ENCODE results near the gene HTRA1. TPM values are rescaled to one million over a fixed set of nuclear protein-coding genes. Genes with fewer than 3 reads are reported as not detected.

Gene HTRA1
- total and polyA plus RNA-seq, 2 of the 4 experiments (the other 2 are of a cell fraction): 28.5 to 108 TPM

DNA sequence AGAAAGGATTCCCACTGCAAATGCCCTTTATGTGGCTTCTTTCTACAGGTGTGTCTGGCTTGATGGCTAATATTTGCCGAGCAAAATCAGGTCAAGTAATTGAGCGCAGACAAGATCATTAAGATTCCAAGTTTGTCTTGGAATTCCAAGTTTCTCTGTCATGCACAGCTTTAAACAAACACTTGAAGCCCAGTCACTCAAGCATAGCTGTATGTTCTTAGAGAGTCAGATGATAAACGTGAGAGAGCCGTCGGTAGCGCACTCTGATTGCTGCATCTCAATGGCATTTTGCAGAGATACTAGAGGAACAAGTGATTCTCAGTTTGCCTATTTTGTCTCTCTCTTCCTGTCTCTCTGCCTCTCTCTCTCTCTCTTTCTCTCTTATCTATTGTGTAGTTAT lies 99.9 kb downstream of the HTRA1 start:
- H2AK5ac ChIP-seq (ENCODE audit: low read depth, low read length): no peak overlapping the region
- CTCF ChIA-PET: interaction anchor here (2.2 kb wide), 1 partner anchor 262 kb away, joined by 7 read pairs; no protein-coding TSS in a partner anchor
- H3K14ac ChIP-seq (replicated peaks; ENCODE audit: low read depth, low read length): no peak overlapping the region
- no peak overlapping the region for H2BK5ac ChIP-seq (ENCODE audit: low read depth, low read length, poor library complexity, severe bottlenecking)
- H3K36me3 ChIP-seq (ENCODE audit: control insufficient read depth, insufficient read depth, low read length): no peaks in the 10 kb centered on the region
- no peak overlapping the region for H3K9ac ChIP-seq (ENCODE audit: low read depth, low read length)
- no peaks in the 10 kb centered on the region for H4K20me1 ChIP-seq (ENCODE audit: insufficient read depth, low read length)
- H4K91ac ChIP-seq (ENCODE audit: insufficient read depth, low read depth, low read length): no peak overlapping the region
- 45% methylated on average over 2 of the region's 6 CpGs; no CpG with 5 or more reads in 1 of the 2 experiments for WGBS, 2 experiments (ENCODE audit: extremely low coverage in 2 of 2, insufficient read length in 1 of 2)
- H4K8ac ChIP-seq (ENCODE audit: low read depth in 2 of 2, low read length in 2 of 2): no peak overlapping the region
- H3K56ac ChIP-seq (ENCODE audit: extremely low read depth, insufficient read depth, low read length): no peak overlapping the region
- dilution Hi-C loops (cut with HindIII; ENCODE audit: low sequenced_read_pairs, unreplicated experiment): no loop called here
- intact Hi-C loops (cut with micrococcal nuclease): loop anchor here (10.0 kb wide), 3 partner anchors 144 to 1616 kb away; no protein-coding TSS in a partner anchor
- POLR2A ChIA-PET (ENCODE audit: unreplicated experiment): no interaction called here
- H4K5ac ChIP-seq (ENCODE audit: low read depth, low read length): no peak overlapping the region
- H2BK20ac ChIP-seq (ENCODE audit: low read depth, low read length): no peak overlapping the region
- H2AFZ ChIP-seq (replicated peaks; ENCODE audit: low read length, poor library complexity): no peak overlapping the region
- H3K9me1 ChIP-seq (ENCODE audit: insufficient read depth, low read length): no peaks in the 10 kb centered on the region
- DNase-seq (no peak), ATAC-seq (ENCODE audit: low read depth) (no peak)
- peaks cover 35% of the 10 kb centered on the region for H3K27me3 ChIP-seq (ENCODE audit: control insufficient read depth, insufficient read depth, low read length)
- in situ Hi-C loops (cut with MboI; ENCODE audit: low sequenced_read_pairs): loop anchor here (10.0 kb wide), 1 partner anchor 106 kb away; the partner anchor contains the start of gene ARMS2
- H3K4me2 ChIP-seq (ENCODE audit: low read depth, low read length): no peak overlapping the region
- H3K4ac ChIP-seq (ENCODE audit: low read depth, low read length): no peak overlapping the region
- no peak overlapping the region for H3K27ac ChIP-seq (ENCODE audit: insufficient read depth, low read length)
- no peak for TF ChIP-seq CEBPB (IDR thresholded peaks at IDR 0.05; ENCODE audit: low read depth, low read length)
- TF ChIP-seq, protein P1, sequence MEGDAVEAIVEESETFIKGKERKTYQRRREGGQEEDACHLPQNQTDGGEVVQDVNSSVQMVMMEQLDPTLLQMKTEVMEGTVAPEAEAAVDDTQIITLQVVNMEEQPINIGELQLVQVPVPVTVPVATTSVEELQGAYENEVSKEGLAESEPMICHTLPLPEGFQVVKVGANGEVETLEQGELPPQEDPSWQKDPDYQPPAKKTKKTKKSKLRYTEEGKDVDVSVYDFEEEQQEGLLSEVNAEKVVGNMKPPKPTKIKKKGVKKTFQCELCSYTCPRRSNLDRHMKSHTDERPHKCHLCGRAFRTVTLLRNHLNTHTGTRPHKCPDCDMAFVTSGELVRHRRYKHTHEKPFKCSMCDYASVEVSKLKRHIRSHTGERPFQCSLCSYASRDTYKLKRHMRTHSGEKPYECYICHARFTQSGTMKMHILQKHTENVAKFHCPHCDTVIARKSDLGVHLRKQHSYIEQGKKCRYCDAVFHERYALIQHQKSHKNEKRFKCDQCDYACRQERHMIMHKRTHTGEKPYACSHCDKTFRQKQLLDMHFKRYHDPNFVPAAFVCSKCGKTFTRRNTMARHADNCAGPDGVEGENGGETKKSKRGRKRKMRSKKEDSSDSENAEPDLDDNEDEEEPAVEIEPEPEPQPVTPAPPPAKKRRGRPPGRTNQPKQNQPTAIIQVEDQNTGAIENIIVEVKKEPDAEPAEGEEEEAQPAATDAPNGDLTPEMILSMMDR (conservative IDR thresholded peaks at IDR 0.05; ENCODE audit: low read depth, low read length): no peak
- no peak for TF ChIP-seq MAFK (IDR thresholded peaks at IDR 0.05; ENCODE audit: low read depth, low read length)
- TF ChIP-seq, protein P2, sequence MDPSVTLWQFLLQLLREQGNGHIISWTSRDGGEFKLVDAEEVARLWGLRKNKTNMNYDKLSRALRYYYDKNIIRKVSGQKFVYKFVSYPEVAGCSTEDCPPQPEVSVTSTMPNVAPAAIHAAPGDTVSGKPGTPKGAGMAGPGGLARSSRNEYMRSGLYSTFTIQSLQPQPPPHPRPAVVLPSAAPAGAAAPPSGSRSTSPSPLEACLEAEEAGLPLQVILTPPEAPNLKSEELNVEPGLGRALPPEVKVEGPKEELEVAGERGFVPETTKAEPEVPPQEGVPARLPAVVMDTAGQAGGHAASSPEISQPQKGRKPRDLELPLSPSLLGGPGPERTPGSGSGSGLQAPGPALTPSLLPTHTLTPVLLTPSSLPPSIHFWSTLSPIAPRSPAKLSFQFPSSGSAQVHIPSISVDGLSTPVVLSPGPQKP (IDR thresholded peaks at IDR 0.05; ENCODE audit: borderline replicate concordance, low read depth, low read length): no peak
- no peak for TF ChIP-seq FOS (IDR thresholded peaks at IDR 0.05; ENCODE audit: low read depth, low read length)
- no peak overlapping the region for H2BK15ac ChIP-seq (ENCODE audit: low read depth, low read length)
- H2BK120ac ChIP-seq (ENCODE audit: low read depth, low read length): no peak overlapping the region
- no peak overlapping the region for H3K4me3 ChIP-seq (ENCODE audit: insufficient read depth, low read depth, low read length)
- no peak overlapping the region for H3K23ac ChIP-seq (ENCODE audit: low read depth, low read length)
- BruUV-seq (replicated peaks): no TSS peak
- H3K9me3 ChIP-seq (ENCODE audit: control insufficient read depth, insufficient read depth, low read length): no peaks in the 10 kb centered on the region
- H2AK9ac ChIP-seq (replicated peaks; ENCODE audit: low read depth, low read length, poor library complexity): no peak overlapping the region
- no peak overlapping the region for H3K18ac ChIP-seq (ENCODE audit: low read depth, low read length)
- H3K79me1 ChIP-seq (ENCODE audit: low read depth in 1 of 2, low read length in 2 of 2): no peaks in the 10 kb centered on the region
- no peaks in the 10 kb centered on the region for H3K4me1 ChIP-seq (ENCODE audit: control insufficient read depth, insufficient read depth, low read length)

Measured in IMR-90 (cell line).